ENCODE data around the gene ZBTB46. TPM values are rescaled to one million over a fixed set of nuclear protein-coding genes. Genes with fewer than 3 reads are reported as not detected.

ZBTB46 gene
- total RNA-seq, 1 experiment from 2014 or later: 27.1 TPM

- H3K27ac Mint-ChIP-seq: no peak within 1 kb of the TSS
- H3K4me2 ChIP-seq (ENCODE audit: insufficient read depth, insufficient read length, low read length): peak within 1 kb of the TSS; percentile 37
- DNase-seq: peak; percentile 33
Observed at GRCh38 chr20:63735859-63736718, 95.0 kb downstream of the ZBTB46 start, which contains the start of gene LIME1. Gene LIME1 (plus strand): TSS chr20:63736664. CDS start chr20:63737550, 886 bp downstream.

More at GRCh38 chr20:63735859-63736718, 95.0 kb downstream of the ZBTB46 start, which contains the start of gene LIME1:
- H3K23me2 ChIP-seq (ENCODE audit: insufficient read length, low read depth, low read length, poor library complexity, severe bottlenecking): peaks cover 8% of the 10 kb centered on the region
- no peak within 1 kb of the TSS for H4K5ac ChIP-seq (ENCODE audit: insufficient read length, low read depth, low read length)
- H4K91ac ChIP-seq (ENCODE audit: insufficient read length, low read depth, low read length): no peak within 1 kb of the TSS
- peaks cover 9 to 18% (median 10%) of the 10 kb centered on the region in 3 experiments; a peak in 6 of 7 replicates for H3K36me3 Mint-ChIP-seq (ENCODE audit: insufficient read depth in 1 of 3, low read depth in 3 of 3)
- no peaks in the 10 kb centered on the region for H3K9me3 Mint-ChIP-seq
- no peaks in the 10 kb centered on the region; the same call in 1 of the 2 replicates for H3K27me3 Mint-ChIP-seq (ENCODE audit: low read depth)
- no peak within 1 kb of the TSS for H3K27ac ChIP-seq (ENCODE audit: insufficient read length, low read depth, low read length)
- H3K4me1 ChIP-seq (ENCODE audit: insufficient read depth, low read length): no peaks in the 10 kb centered on the region
- no peak within 1 kb of the TSS for H4K8ac ChIP-seq (replicated peaks; ENCODE audit: insufficient read length, low read depth, low read length)
- H3K23ac ChIP-seq (ENCODE audit: insufficient read length, low read depth, low read length): no peak within 1 kb of the TSS
- TF ChIP-seq CTCF (conservative IDR thresholded peaks at IDR 0.05): no peak
- no peak within 1 kb of the TSS for H2BK12ac ChIP-seq (ENCODE audit: insufficient read length, low read depth, low read length)
- H3K9ac ChIP-seq (ENCODE audit: extremely low read depth, insufficient read length, low read length): no peak within 1 kb of the TSS
- no peak within 1 kb of the TSS for H3K14ac ChIP-seq (ENCODE audit: insufficient read depth, low read length)
- no peak within 1 kb of the TSS for H3K4ac ChIP-seq (ENCODE audit: low read depth, low read length)
- H3K79me2 ChIP-seq (ENCODE audit: insufficient read depth, low read length): no peaks in the 10 kb centered on the region
- H2AFZ ChIP-seq (ENCODE audit: low read length): no peak within 1 kb of the TSS
- no peak within 1 kb of the TSS for H2BK15ac ChIP-seq (ENCODE audit: low read depth, low read length)
- WGBS (ENCODE audit: extremely low coverage, insufficient read length, low lambda C conversion rate): no CpG with 5 or more reads among the region's 31 CpGs
- H3K27me3 ChIP-seq (ENCODE audit: insufficient read depth, low read length): no peaks in the 10 kb centered on the region
- H3K79me1 ChIP-seq (ENCODE audit: insufficient read depth, low read depth, low read length, poor library complexity, severe bottlenecking): no peaks in the 10 kb centered on the region
- no peak within 1 kb of the TSS for H2AK5ac ChIP-seq (ENCODE audit: insufficient read length, low read length)
- no peak within 1 kb of the TSS for H3T11ph ChIP-seq (ENCODE audit: low read length)
- no peaks in the 10 kb centered on the region for H3K4me1 Mint-ChIP-seq
- H3K18ac ChIP-seq (ENCODE audit: insufficient read length, low read depth, low read length): no peak within 1 kb of the TSS
- no peaks in the 10 kb centered on the region for H4K20me1 ChIP-seq (ENCODE audit: control insufficient read depth, insufficient read depth, insufficient read length)
- no peak within 1 kb of the TSS for H2BK120ac ChIP-seq (ENCODE audit: low read depth, low read length, poor library complexity, severe bottlenecking)
- no peak within 1 kb of the TSS for H2BK20ac ChIP-seq (ENCODE audit: low read depth, low read length, poor library complexity, severe bottlenecking)
- no peak within 1 kb of the TSS for H3K4me3 Mint-ChIP-seq
- H2BK5ac ChIP-seq (ENCODE audit: insufficient read length, low read length): no peak within 1 kb of the TSS
- no peaks in the 10 kb centered on the region for H3K9me3 ChIP-seq (ENCODE audit: control insufficient read depth, low read depth, low read length)
- no peak within 1 kb of the TSS for H3K56ac ChIP-seq (ENCODE audit: insufficient read length, low read depth, low read length)
